K562 (cell line): ENCODE measurements around the gene PDIA2.

Source experiments
- EHMT2 ChIP-seq: fragments of 450-650 bp; IDR thresholded peaks from 2 replicates; pipeline ENCODE4 v1.6.1; 2018; ENCODE audit warnings: antibody characterized with exemption
- FOXM1 ChIP-seq, 2 experiments: fragments of 450-650 bp in 1 of 2; sonication (generic) in 1 of 2; formaldehyde crosslinking in 1 of 2; IDR thresholded peaks; 2 replicates each; pipeline versions ENCODE4 v1.6.1 to v1.9.0; 2017 to 2022; ENCODE audit warnings: low read depth in 2 of 2, mild to moderate bottlenecking in 2 of 2, missing genetic modification reagents in 1 of 2, moderate library complexity in 1 of 2
- SETDB1 ChIP-seq: IDR thresholded peaks from one replicate; pipeline ENCODE4 v1.6.1; 2012; ENCODE audit warnings: low read length, control low read depth, inconsistent platforms
- ZNF695 ChIP-seq: fragments of 450-650 bp; formaldehyde crosslinking; IDR thresholded peaks from 2 replicates; pipeline ENCODE4 v1.4.0; 2020; ENCODE audit warnings: mild to moderate bottlenecking, moderate library complexity
- TF ChIP-seq, protein P1 (sequence below), 2 experiments: fragments of 450-650 bp; formaldehyde crosslinking in 1 of 2; IDR thresholded peaks; 2 replicates each; pipeline versions ENCODE4 v1.4.0 to v1.6.1; 2014 to 2020; ENCODE audit warnings: mild to moderate bottlenecking in 2 of 2, borderline replicate concordance in 1 of 2, low read depth in 1 of 2

DNA sequence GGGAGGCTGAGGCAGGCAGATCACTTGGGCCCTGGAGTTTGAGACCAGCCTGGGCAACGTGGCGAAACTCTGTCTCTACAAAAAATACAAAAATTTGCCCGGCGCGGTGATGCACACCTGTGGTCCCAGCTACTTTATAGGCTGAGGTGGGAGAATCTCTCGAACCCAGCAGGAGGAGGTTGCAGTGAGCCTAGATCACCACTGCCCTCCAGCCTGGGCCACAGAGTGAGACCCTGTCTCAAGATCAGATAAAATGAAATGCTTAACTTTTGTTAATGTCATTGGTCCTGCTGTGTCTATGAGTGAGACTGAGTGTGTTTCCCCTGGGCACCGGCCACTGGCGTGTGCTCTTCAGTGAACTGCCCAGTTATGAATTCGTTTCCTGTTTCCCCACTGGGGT is 37.9 kb upstream of the PDIA2 start:
- TF ChIP-seq EHMT2: no peak
- TF ChIP-seq, protein P1, sequence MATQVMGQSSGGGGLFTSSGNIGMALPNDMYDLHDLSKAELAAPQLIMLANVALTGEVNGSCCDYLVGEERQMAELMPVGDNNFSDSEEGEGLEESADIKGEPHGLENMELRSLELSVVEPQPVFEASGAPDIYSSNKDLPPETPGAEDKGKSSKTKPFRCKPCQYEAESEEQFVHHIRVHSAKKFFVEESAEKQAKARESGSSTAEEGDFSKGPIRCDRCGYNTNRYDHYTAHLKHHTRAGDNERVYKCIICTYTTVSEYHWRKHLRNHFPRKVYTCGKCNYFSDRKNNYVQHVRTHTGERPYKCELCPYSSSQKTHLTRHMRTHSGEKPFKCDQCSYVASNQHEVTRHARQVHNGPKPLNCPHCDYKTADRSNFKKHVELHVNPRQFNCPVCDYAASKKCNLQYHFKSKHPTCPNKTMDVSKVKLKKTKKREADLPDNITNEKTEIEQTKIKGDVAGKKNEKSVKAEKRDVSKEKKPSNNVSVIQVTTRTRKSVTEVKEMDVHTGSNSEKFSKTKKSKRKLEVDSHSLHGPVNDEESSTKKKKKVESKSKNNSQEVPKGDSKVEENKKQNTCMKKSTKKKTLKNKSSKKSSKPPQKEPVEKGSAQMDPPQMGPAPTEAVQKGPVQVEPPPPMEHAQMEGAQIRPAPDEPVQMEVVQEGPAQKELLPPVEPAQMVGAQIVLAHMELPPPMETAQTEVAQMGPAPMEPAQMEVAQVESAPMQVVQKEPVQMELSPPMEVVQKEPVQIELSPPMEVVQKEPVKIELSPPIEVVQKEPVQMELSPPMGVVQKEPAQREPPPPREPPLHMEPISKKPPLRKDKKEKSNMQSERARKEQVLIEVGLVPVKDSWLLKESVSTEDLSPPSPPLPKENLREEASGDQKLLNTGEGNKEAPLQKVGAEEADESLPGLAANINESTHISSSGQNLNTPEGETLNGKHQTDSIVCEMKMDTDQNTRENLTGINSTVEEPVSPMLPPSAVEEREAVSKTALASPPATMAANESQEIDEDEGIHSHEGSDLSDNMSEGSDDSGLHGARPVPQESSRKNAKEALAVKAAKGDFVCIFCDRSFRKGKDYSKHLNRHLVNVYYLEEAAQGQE (IDR thresholded peaks at IDR 0.05; ENCODE audit: borderline replicate concordance): no peak
- TF ChIP-seq, protein P1 (CRISPR knock-in tag; IDR thresholded peaks at IDR 0.05; ENCODE audit: low read depth): no peak
- TF ChIP-seq ZNF695 (CRISPR knock-in tag): no peak
- TF ChIP-seq SETDB1: no peak
- TF ChIP-seq FOXM1 (IDR thresholded peaks at IDR 0.05; ENCODE audit: low read depth): no peak
- TF ChIP-seq FOXM1 (CRISPR knock-in tag; IDR thresholded peaks at IDR 0.05; ENCODE audit: low read depth): no peak
